Sigmoid colon (tissue), 7 donors: ENCODE results near the gene SCRG1. TPM values are rescaled to one million over a fixed set of nuclear protein-coding genes. Genes with fewer than 3 reads are reported as not detected.
A peak's percentile ranks its signal among the peaks of the same experiment; 100 is the strongest.

Experiments
- DNase-seq: peaks from one replicate; pipeline ENCODE4 v3.0.0-alpha.2; 2019
- H3K27ac ChIP-seq, 4 donors: fragments of 200-600 bp; sonication (generic); one replicate each; pipeline ENCODE4 v1.5.1; 2016 to 2019; ENCODE audit warnings: mild to moderate bottlenecking in 1 of 4
- H3K27me3 ChIP-seq, 3 donors: fragments of 200-600 bp; sonication (generic); one replicate each; pipeline ENCODE4 v1.5.1; 2019; ENCODE audit warnings: mild to moderate bottlenecking in 1 of 3
- H3K36me3 ChIP-seq, 4 donors: fragments of 200-600 bp; sonication (generic); one replicate each; pipeline ENCODE4 v1.5.1; 2016 to 2019
- H3K4me1 ChIP-seq, 4 donors: fragments of 200-600 bp; sonication (generic); one replicate each; pipeline ENCODE4 v1.5.1; 2017 to 2019
- H3K4me3 ChIP-seq, 4 donors: fragments of 200-600 bp; sonication (generic); one replicate each; pipeline ENCODE4 v1.5.1; 2017 to 2019; ENCODE audit warnings: mild to moderate bottlenecking in 2 of 4, moderate library complexity in 1 of 4
- H3K9me3 ChIP-seq, 4 donors: fragments of 200-600 bp in 3 of 4; sonication (generic) in 3 of 4; one replicate each; pipeline versions ENCODE4 v1.5.1 to v1.6.1; 2013 to 2019
- CTCF ChIP-seq, 4 experiments: fragments of 450-650 bp in 3 of 4; fragments of 200-600 bp in 1 of 4; IDR thresholded peaks; one replicate each; pipeline ENCODE4 v1.5.1; 2016 to 2019; ENCODE audit warnings: antibody characterized with exemption in 4 of 4, mild to moderate bottlenecking in 3 of 4, moderate library complexity in 2 of 4
- EP300 ChIP-seq, 4 donors: sonication (generic); formaldehyde crosslinking; IDR thresholded peaks; one replicate each; pipeline ENCODE4 v1.6.1; 2017; ENCODE audit warnings: antibody characterized with exemption in 4 of 4
- POLR2A ChIP-seq, 2 donors: fragments of 450-650 bp; IDR thresholded peaks; one replicate each; pipeline ENCODE4 v1.6.1; 2016; ENCODE audit warnings: antibody characterized with exemption in 2 of 2, mild to moderate bottlenecking in 2 of 2, moderate library complexity in 2 of 2
- POLR2AphosphoS5 ChIP-seq, 4 donors: sonication (generic); formaldehyde crosslinking; IDR thresholded peaks; one replicate each; pipeline ENCODE4 v1.6.1; 2017; ENCODE audit warnings: antibody characterized with exemption in 4 of 4
- WGBS, 2 donors: extraction: QIAGEN DNeasy Blood & Tissue Kit; methylation state at CpG; one replicate each; pipeline ENCODE4 v1.1.7; 2013; 5-methylcytosine and 5-hydroxymethylcytosine counted together
- intact Hi-C: fragments of 100-400 bp; cut with DNase I; formaldehyde crosslinking; loops from one replicate; pipeline ENCODE4 v1.15.1; 2023
- polyA plus RNA-seq, 3 donors: library from polyadenylated mRNA; stranded (reverse); fragments of 200-250 nt; gene quantifications; one replicate each; pipeline ENCODE4 v1.2.3, GENCODE V29; 2013
- total RNA-seq, 4 donors: library from RNA; depleted of rRNA; stranded (reverse); fragments of >200 nt; gene quantifications; one replicate each; pipeline ENCODE4 v1.1.0, GENCODE V29; 2016
- donor health status: healthy with polysubstance abuse.
- donor health status: Bipolar disorder and iron deficiency.
- donor health status: healthy.

The SCRG1 gene
- total and polyA plus RNA-seq, 7 donors: 0.55 to 5.8 (median 3.5) TPM; not detected in 1

GRCh38 chr4:173386751-173387150 is 12.2 kb downstream of the SCRG1 start:
- Histone ChIP-seq H3K4me1 (peaks cover 0 to 6% (median 2%) of the 10 kb centered on the region in 4 donors), H3K27me3 (no peaks in the 10 kb centered on the region), H3K36me3 (peaks cover 0 to 19% (median 0%) of the 10 kb centered on the region in 4 donors), H3K4me3 (no peak overlapping the region), H3K9me3 (no peaks in the 10 kb centered on the region), H3K27ac (no peak overlapping the region)
- intact Hi-C loops: no loop called here
- DNase-seq: no peak
- TF ChIP-seq POLR2A (IDR thresholded peaks at IDR 0.05) (no peak), POLR2AphosphoS5 (IDR thresholded peaks at IDR 0.05) (no peak), CTCF (IDR thresholded peaks at IDR 0.05) (no peak), EP300 (IDR thresholded peaks at IDR 0.05) (no peak)

GRCh38 chr4:173382349-173382748 is 16.6 kb downstream of the SCRG1 start:
- no peak for DNase-seq
- intact Hi-C loops: no loop called here
- WGBS, 2 donors: 97% methylated on average over 4 of the region's 4 CpGs
- peaks cover 0 to 21% (median 12%) of the 10 kb centered on the region in 4 donors for H3K4me1 ChIP-seq
- H3K4me3 ChIP-seq: no peak overlapping the region
- H3K9me3 ChIP-seq: no peaks in the 10 kb centered on the region
- H3K27me3 ChIP-seq: no peaks in the 10 kb centered on the region
- H3K27ac ChIP-seq: no peak overlapping the region
- H3K36me3 ChIP-seq: peaks cover 0 to 9% (median 0%) of the 10 kb centered on the region in 4 donors
- TF ChIP-seq CTCF (IDR thresholded peaks at IDR 0.05): no peak
- no peak for TF ChIP-seq POLR2A (IDR thresholded peaks at IDR 0.05)
- no peak for TF ChIP-seq EP300 (IDR thresholded peaks at IDR 0.05)
- no peak for TF ChIP-seq POLR2AphosphoS5 (IDR thresholded peaks at IDR 0.05)

GRCh38 chr4:173381610-173382009 is 17.3 kb downstream of the SCRG1 start:
- H3K4me1 ChIP-seq: peaks cover 0 to 24% (median 12%) of the 10 kb centered on the region in 4 donors
- H3K36me3 ChIP-seq: peaks cover 0 to 8% (median 0%) of the 10 kb centered on the region in 4 donors
- H3K27ac ChIP-seq: peak overlapping the region in 1 of 4 donors; percentile 5
- H3K27me3 ChIP-seq: no peaks in the 10 kb centered on the region
- 34 to 51% methylated on average over 1 of the region's 1 CpG for WGBS, 2 donors
- no peak overlapping the region for H3K4me3 ChIP-seq
- TF ChIP-seq CTCF (IDR thresholded peaks at IDR 0.05): no peak
- no peak for TF ChIP-seq EP300 (IDR thresholded peaks at IDR 0.05)
- TF ChIP-seq POLR2A (IDR thresholded peaks at IDR 0.05): no peak
- TF ChIP-seq POLR2AphosphoS5 (IDR thresholded peaks at IDR 0.05): no peak
- no peaks in the 10 kb centered on the region for H3K9me3 ChIP-seq
- no peak for DNase-seq
- intact Hi-C loops: no loop called here

- H3K4me1 ChIP-seq: peaks cover 0 to 29% (median 13%) of the 10 kb centered on the region in 4 donors
- no peaks in the 10 kb centered on the region for H3K27me3 ChIP-seq
- no peak for DNase-seq
- intact Hi-C loops: no loop called here
- H3K9me3 ChIP-seq: no peaks in the 10 kb centered on the region
- H3K27ac ChIP-seq: no peak overlapping the region
- peaks cover 0 to 12% (median 0%) of the 10 kb centered on the region in 4 donors for H3K36me3 ChIP-seq
- H3K4me3 ChIP-seq: no peak overlapping the region
- TF ChIP-seq EP300 (IDR thresholded peaks at IDR 0.05): no peak
- TF ChIP-seq POLR2A (IDR thresholded peaks at IDR 0.05): no peak
- no peak for TF ChIP-seq CTCF (IDR thresholded peaks at IDR 0.05)
Measured at GRCh38 chr4:173380987-173381386, 17.9 kb downstream of the SCRG1 start.

- no peak overlapping the region for H3K27ac ChIP-seq
- no peak overlapping the region for H3K4me3 ChIP-seq
- TF ChIP-seq CTCF (IDR thresholded peaks at IDR 0.05) (no peak), EP300 (IDR thresholded peaks at IDR 0.05) (no peak), POLR2A (IDR thresholded peaks at IDR 0.05) (no peak), POLR2AphosphoS5 (IDR thresholded peaks at IDR 0.05) (no peak)
- DNase-seq: no peak
- H3K36me3 ChIP-seq: peaks cover 0 to 17% (median 0%) of the 10 kb centered on the region in 4 donors
- intact Hi-C loops: no loop called here
- H3K4me1 ChIP-seq: peaks cover 0 to 40% (median 20%) of the 10 kb centered on the region in 4 donors
- no peaks in the 10 kb centered on the region for H3K27me3 ChIP-seq
- H3K9me3 ChIP-seq: no peaks in the 10 kb centered on the region
- 95% methylated on average over 3 of the region's 3 CpGs for WGBS, 2 donors
Measured at GRCh38 chr4:173379929-173380328, 19.0 kb downstream of the SCRG1 start.
